Measurements from ENCODE around the gene STXBP5L. TPM values are rescaled to one million over a fixed set of nuclear protein-coding genes. Genes with fewer than 3 reads are reported as not detected.

The STXBP5L gene
- total RNA-seq, 4 donors from 2014 or later, result 0.30 to 0.44 TPM; not detected in 2

DNA sequence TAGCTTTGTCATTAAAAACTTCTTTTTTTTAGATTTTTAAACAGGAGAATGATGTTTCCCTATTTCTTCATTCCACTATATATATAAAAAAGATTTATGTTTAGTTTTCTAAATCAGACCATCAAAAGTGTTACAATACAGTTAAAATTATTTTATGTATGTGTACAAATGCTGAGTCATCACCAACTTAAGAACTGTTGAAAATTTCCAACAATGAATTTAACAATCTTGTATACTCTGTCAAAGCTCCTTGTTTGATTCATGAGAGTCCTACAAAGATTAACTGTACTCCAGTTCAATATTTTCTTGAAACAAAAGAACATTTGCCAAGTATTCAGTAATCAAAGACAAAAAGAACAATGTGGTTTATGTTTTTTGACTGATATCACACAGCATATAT lies 555.7 kb downstream of the STXBP5L start:
- H3K27me3 ChIP-seq, result no peaks in the 10 kb centered on the region
- no peaks in the 10 kb centered on the region for H3K9me3 ChIP-seq
- no peak overlapping the region for H3K4me3 ChIP-seq
- no peak for DNase-seq (ENCODE audit: low spot score in 2 of 2)
- no peaks in the 10 kb centered on the region for H3K36me3 ChIP-seq
- no peaks in the 10 kb centered on the region for H3K4me1 ChIP-seq
- H3K27ac ChIP-seq, result no peak overlapping the region
- TF ChIP-seq, protein P1, sequence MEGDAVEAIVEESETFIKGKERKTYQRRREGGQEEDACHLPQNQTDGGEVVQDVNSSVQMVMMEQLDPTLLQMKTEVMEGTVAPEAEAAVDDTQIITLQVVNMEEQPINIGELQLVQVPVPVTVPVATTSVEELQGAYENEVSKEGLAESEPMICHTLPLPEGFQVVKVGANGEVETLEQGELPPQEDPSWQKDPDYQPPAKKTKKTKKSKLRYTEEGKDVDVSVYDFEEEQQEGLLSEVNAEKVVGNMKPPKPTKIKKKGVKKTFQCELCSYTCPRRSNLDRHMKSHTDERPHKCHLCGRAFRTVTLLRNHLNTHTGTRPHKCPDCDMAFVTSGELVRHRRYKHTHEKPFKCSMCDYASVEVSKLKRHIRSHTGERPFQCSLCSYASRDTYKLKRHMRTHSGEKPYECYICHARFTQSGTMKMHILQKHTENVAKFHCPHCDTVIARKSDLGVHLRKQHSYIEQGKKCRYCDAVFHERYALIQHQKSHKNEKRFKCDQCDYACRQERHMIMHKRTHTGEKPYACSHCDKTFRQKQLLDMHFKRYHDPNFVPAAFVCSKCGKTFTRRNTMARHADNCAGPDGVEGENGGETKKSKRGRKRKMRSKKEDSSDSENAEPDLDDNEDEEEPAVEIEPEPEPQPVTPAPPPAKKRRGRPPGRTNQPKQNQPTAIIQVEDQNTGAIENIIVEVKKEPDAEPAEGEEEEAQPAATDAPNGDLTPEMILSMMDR (IDR thresholded peaks at IDR 0.05), result no peak
- no peak for TF ChIP-seq POLR2A (IDR thresholded peaks at IDR 0.05)

- H3K27ac ChIP-seq, result no peak overlapping the region
- no peak overlapping the region for H3K4me3 ChIP-seq
- no peak for TF ChIP-seq POLR2A (IDR thresholded peaks at IDR 0.05)
- TF ChIP-seq, protein P1 (IDR thresholded peaks at IDR 0.05), result no peak
- no peak for TF ChIP-seq EP300 (IDR thresholded peaks at IDR 0.05)
- no peaks in the 10 kb centered on the region for H3K36me3 ChIP-seq
- DNase-seq (ENCODE audit: low spot score in 2 of 2), result no peak
- H3K4me1 ChIP-seq, result no peaks in the 10 kb centered on the region
- WGBS, 2 donors, result 32 to 33% methylated on average over 2 of the region's 2 CpGs
- no peaks in the 10 kb centered on the region for H3K9me3 ChIP-seq
- no peaks in the 10 kb centered on the region for H3K27me3 ChIP-seq
These were observed 559.1 kb downstream of the STXBP5L start for GRCh38 chr3:121467085-121467484.

GRCh38 chr3:121473001-121473400 lies 565.0 kb downstream of the STXBP5L start:
- H3K27me3 ChIP-seq, result no peaks in the 10 kb centered on the region
- H3K4me3 ChIP-seq, result no peak overlapping the region
- H3K4me1 ChIP-seq, result no peaks in the 10 kb centered on the region
- no peaks in the 10 kb centered on the region for H3K36me3 ChIP-seq
- no peak overlapping the region for H3K27ac ChIP-seq
- 99 to 100% methylated on average over 2 of the region's 2 CpGs for WGBS, 2 donors
- DNase-seq (ENCODE audit: low spot score in 2 of 2), result no peak
- H3K9me3 ChIP-seq, result no peaks in the 10 kb centered on the region
- no peak for TF ChIP-seq POLR2A (IDR thresholded peaks at IDR 0.05)
- TF ChIP-seq, protein P1 (IDR thresholded peaks at IDR 0.05), result no peak
- TF ChIP-seq EP300 (IDR thresholded peaks at IDR 0.05), result no peak

Small RNA genes lying within 50 kb of the gene (small RNA-seq; reads per million reads assigned to genes)
- not detected for gene MIR5682

Other genes with a start within 250 kb of the STXBP5L start
- not detected for gene HGD, start 226.0 kb upstream of the STXBP5L start, total RNA-seq
- 10 to 100 TPM; 10.8 to 17.6 (median 15.0) TPM for gene RABL3, start 165.7 kb upstream of the STXBP5L start, total RNA-seq
- gene GTF2E1, start 165.5 kb upstream of the STXBP5L start, total RNA-seq, result 10 to 100 TPM in 2 of 4 donors, 1 to 10 TPM in 2; 7.6 to 12.2 (median 10.4) TPM